Measurements from ENCODE around the gene FRMD4A. TPM values are rescaled to one million over a fixed set of nuclear protein-coding genes. Genes with fewer than 3 reads are reported as not detected.

FRMD4A gene
- total RNA-seq, 1 experiment from 2014 or later = not detected

GRCh38 chr10:13758756-13759155, 572.0 kb downstream of the FRMD4A start:
- no peak overlapping the region for H3K27ac ChIP-seq (ENCODE audit: low read length)
- H3K79me2 ChIP-seq (ENCODE audit: low read length) = no peaks in the 10 kb centered on the region
- H3K9me3 ChIP-seq (ENCODE audit: low read length) = no peaks in the 10 kb centered on the region
- H3K9ac ChIP-seq (ENCODE audit: low read length) = no peak overlapping the region
- no peak overlapping the region for H2AFZ ChIP-seq (ENCODE audit: low read length)
- no peaks in the 10 kb centered on the region for H4K20me1 ChIP-seq (ENCODE audit: insufficient read depth, low read depth, low read length)
- no peak overlapping the region for H3K4me3 ChIP-seq (ENCODE audit: low read length)
- H3K9me2 ChIP-seq (replicated peaks; ENCODE audit: insufficient read depth, low read length) = no peaks in the 10 kb centered on the region
- no peak for DNase-seq
- H3K4me2 ChIP-seq (ENCODE audit: low read depth, low read length, poor library complexity, severe bottlenecking) = no peak overlapping the region
- H3K27me3 ChIP-seq (ENCODE audit: low read length) = no peaks in the 10 kb centered on the region
- no peaks in the 10 kb centered on the region for H3K4me1 ChIP-seq (ENCODE audit: low read length)
- no peaks in the 10 kb centered on the region for H3K36me3 ChIP-seq (ENCODE audit: insufficient read depth, low read length)

- H3K79me2 ChIP-seq (ENCODE audit: low read length) = no peaks in the 10 kb centered on the region
- no peak overlapping the region for H3K4me2 ChIP-seq (ENCODE audit: low read depth, low read length, poor library complexity, severe bottlenecking)
- no peaks in the 10 kb centered on the region for H3K36me3 ChIP-seq (ENCODE audit: insufficient read depth, low read length)
- no peaks in the 10 kb centered on the region for H3K27me3 ChIP-seq (ENCODE audit: low read length)
- H2AFZ ChIP-seq (ENCODE audit: low read length) = no peak overlapping the region
- no peaks in the 10 kb centered on the region for H3K9me2 ChIP-seq (replicated peaks; ENCODE audit: insufficient read depth, low read length)
- H3K4me3 ChIP-seq (ENCODE audit: low read length) = no peak overlapping the region
- no peak for DNase-seq
- H3K9ac ChIP-seq (ENCODE audit: low read length) = no peak overlapping the region
- H3K9me3 ChIP-seq (ENCODE audit: low read length) = no peaks in the 10 kb centered on the region
- no peaks in the 10 kb centered on the region for H4K20me1 ChIP-seq (ENCODE audit: insufficient read depth, low read depth, low read length)
- H3K4me1 ChIP-seq (ENCODE audit: low read length) = no peaks in the 10 kb centered on the region
- no peak overlapping the region for H3K27ac ChIP-seq (ENCODE audit: low read length)
Measured at GRCh38 chr10:13758312-13758711, 572.4 kb downstream of the FRMD4A start.

GRCh38 chr10:13754277-13754676, 576.4 kb downstream of the FRMD4A start:
- Histone ChIP-seq H3K79me2 (ENCODE audit: low read length) (no peaks in the 10 kb centered on the region), H3K4me3 (ENCODE audit: low read length) (no peak overlapping the region), H3K27me3 (ENCODE audit: low read length) (no peaks in the 10 kb centered on the region), H3K9me3 (ENCODE audit: low read length) (no peaks in the 10 kb centered on the region), H3K27ac (ENCODE audit: low read length) (no peak overlapping the region), H2AFZ (ENCODE audit: low read length) (no peak overlapping the region), H3K4me1 (ENCODE audit: low read length) (no peaks in the 10 kb centered on the region), H3K9ac (ENCODE audit: low read length) (no peak overlapping the region), H3K4me2 (ENCODE audit: low read depth, low read length, poor library complexity, severe bottlenecking) (no peak overlapping the region), H4K20me1 (ENCODE audit: insufficient read depth, low read depth, low read length) (no peaks in the 10 kb centered on the region), H3K9me2 (replicated peaks; ENCODE audit: insufficient read depth, low read length) (no peaks in the 10 kb centered on the region), H3K36me3 (ENCODE audit: insufficient read depth, low read length) (no peaks in the 10 kb centered on the region)
- DNase-seq = no peak

- H3K27me3 ChIP-seq (ENCODE audit: low read length) = no peaks in the 10 kb centered on the region
- H3K27ac ChIP-seq (ENCODE audit: low read length) = no peak overlapping the region
- H3K4me3 ChIP-seq (ENCODE audit: low read length) = no peak overlapping the region
- H3K4me2 ChIP-seq (ENCODE audit: low read depth, low read length, poor library complexity, severe bottlenecking) = no peak overlapping the region
- no peaks in the 10 kb centered on the region for H3K36me3 ChIP-seq (ENCODE audit: insufficient read depth, low read length)
- H3K9me3 ChIP-seq (ENCODE audit: low read length) = no peaks in the 10 kb centered on the region
- no peaks in the 10 kb centered on the region for H4K20me1 ChIP-seq (ENCODE audit: insufficient read depth, low read depth, low read length)
- H3K9me2 ChIP-seq (replicated peaks; ENCODE audit: insufficient read depth, low read length) = no peaks in the 10 kb centered on the region
- no peak overlapping the region for H2AFZ ChIP-seq (ENCODE audit: low read length)
- no peaks in the 10 kb centered on the region for H3K4me1 ChIP-seq (ENCODE audit: low read length)
- no peaks in the 10 kb centered on the region for H3K79me2 ChIP-seq (ENCODE audit: low read length)
- H3K9ac ChIP-seq (ENCODE audit: low read length) = no peak overlapping the region
- no peak for DNase-seq
Measured at GRCh38 chr10:13751191-13751764, 579.4 kb downstream of the FRMD4A start.

GRCh38 chr10:13750299-13751190, 580.2 kb downstream of the FRMD4A start:
- Histone ChIP-seq H3K4me2 (ENCODE audit: low read depth, low read length, poor library complexity, severe bottlenecking) (no peak overlapping the region), H2AFZ (ENCODE audit: low read length) (no peak overlapping the region), H3K27ac (ENCODE audit: low read length) (no peak overlapping the region), H3K79me2 (ENCODE audit: low read length) (no peaks in the 10 kb centered on the region), H4K20me1 (ENCODE audit: insufficient read depth, low read depth, low read length) (no peaks in the 10 kb centered on the region), H3K27me3 (ENCODE audit: low read length) (no peaks in the 10 kb centered on the region), H3K9ac (ENCODE audit: low read length) (no peak overlapping the region), H3K9me2 (replicated peaks; ENCODE audit: insufficient read depth, low read length) (no peaks in the 10 kb centered on the region), H3K4me3 (ENCODE audit: low read length) (no peak overlapping the region), H3K4me1 (ENCODE audit: low read length) (no peaks in the 10 kb centered on the region), H3K9me3 (ENCODE audit: low read length) (no peaks in the 10 kb centered on the region), H3K36me3 (ENCODE audit: insufficient read depth, low read length) (no peaks in the 10 kb centered on the region)
- DNase-seq = no peak

GRCh38 chr10:13745271-13745670, 585.5 kb downstream of the FRMD4A start:
- H4K20me1 ChIP-seq (ENCODE audit: insufficient read depth, low read depth, low read length) = no peaks in the 10 kb centered on the region
- no peak overlapping the region for H3K9ac ChIP-seq (ENCODE audit: low read length)
- no peak for DNase-seq
- no peaks in the 10 kb centered on the region for H3K27me3 ChIP-seq (ENCODE audit: low read length)
- H3K4me1 ChIP-seq (ENCODE audit: low read length) = no peaks in the 10 kb centered on the region
- H3K79me2 ChIP-seq (ENCODE audit: low read length) = no peaks in the 10 kb centered on the region
- no peaks in the 10 kb centered on the region for H3K36me3 ChIP-seq (ENCODE audit: insufficient read depth, low read length)
- no peaks in the 10 kb centered on the region for H3K9me2 ChIP-seq (replicated peaks; ENCODE audit: insufficient read depth, low read length)
- no peak overlapping the region for H3K4me3 ChIP-seq (ENCODE audit: low read length)
- H3K9me3 ChIP-seq (ENCODE audit: low read length) = no peaks in the 10 kb centered on the region
- no peak overlapping the region for H3K27ac ChIP-seq (ENCODE audit: low read length)
- no peak overlapping the region for H2AFZ ChIP-seq (ENCODE audit: low read length)
- no peak overlapping the region for H3K4me2 ChIP-seq (ENCODE audit: low read depth, low read length, poor library complexity, severe bottlenecking)

- H3K27ac ChIP-seq (ENCODE audit: low read length) = no peak overlapping the region
Measured at GRCh38 chr10:13743963-13744362, 586.8 kb downstream of the FRMD4A start.

GRCh38 chr10:13743101-13743693, 587.5 kb downstream of the FRMD4A start:
- no peak overlapping the region for H2AFZ ChIP-seq (ENCODE audit: low read length)
- no peaks in the 10 kb centered on the region for H3K79me2 ChIP-seq (ENCODE audit: low read length)
- no peaks in the 10 kb centered on the region for H3K4me1 ChIP-seq (ENCODE audit: low read length)
- H4K20me1 ChIP-seq (ENCODE audit: insufficient read depth, low read depth, low read length) = no peaks in the 10 kb centered on the region
- no peak overlapping the region for H3K4me3 ChIP-seq (ENCODE audit: low read length)
- H3K27me3 ChIP-seq (ENCODE audit: low read length) = no peaks in the 10 kb centered on the region
- H3K4me2 ChIP-seq (ENCODE audit: low read depth, low read length, poor library complexity, severe bottlenecking) = no peak overlapping the region
- no peak overlapping the region for H3K9ac ChIP-seq (ENCODE audit: low read length)
- DNase-seq = no peak
- H3K36me3 ChIP-seq (ENCODE audit: insufficient read depth, low read length) = no peaks in the 10 kb centered on the region
- H3K27ac ChIP-seq (ENCODE audit: low read length) = no peak overlapping the region
- no peaks in the 10 kb centered on the region for H3K9me3 ChIP-seq (ENCODE audit: low read length)
- H3K9me2 ChIP-seq (replicated peaks; ENCODE audit: insufficient read depth, low read length) = no peaks in the 10 kb centered on the region

More at GRCh38 chr10:13743963-13744362, 586.8 kb downstream of the FRMD4A start:
- H3K9me3 ChIP-seq (ENCODE audit: low read length) = no peaks in the 10 kb centered on the region
- no peaks in the 10 kb centered on the region for H3K9me2 ChIP-seq (replicated peaks; ENCODE audit: insufficient read depth, low read length)
- no peaks in the 10 kb centered on the region for H3K36me3 ChIP-seq (ENCODE audit: insufficient read depth, low read length)
- no peaks in the 10 kb centered on the region for H3K27me3 ChIP-seq (ENCODE audit: low read length)
- H3K4me3 ChIP-seq (ENCODE audit: low read length) = no peak overlapping the region
- H3K79me2 ChIP-seq (ENCODE audit: low read length) = no peaks in the 10 kb centered on the region
- no peak overlapping the region for H3K4me2 ChIP-seq (ENCODE audit: low read depth, low read length, poor library complexity, severe bottlenecking)
- no peak for DNase-seq
- H4K20me1 ChIP-seq (ENCODE audit: insufficient read depth, low read depth, low read length) = no peaks in the 10 kb centered on the region
- no peak overlapping the region for H2AFZ ChIP-seq (ENCODE audit: low read length)
- no peak overlapping the region for H3K9ac ChIP-seq (ENCODE audit: low read length)
- H3K4me1 ChIP-seq (ENCODE audit: low read length) = no peaks in the 10 kb centered on the region

All from Karpas-422 (cell line).